Measurements from ENCODE around the gene SLC9C2. TPM values are rescaled to one million over a fixed set of nuclear protein-coding genes. Genes with fewer than 3 reads are reported as not detected.

Gene SLC9C2
- total RNA-seq, 1 donor from 2014 or later: not detected

GRCh38 chr1:173507205-173507846, 95.5 kb downstream of the SLC9C2 start:
- DNase-seq (ENCODE audit: extremely low spot score, unreplicated experiment): no peak
- Mint-ChIP-seq H3K27ac (ENCODE audit: unreplicated experiment) (peak overlapping the region; percentile 20), H3K4me1 (ENCODE audit: unreplicated experiment) (peaks cover 10% of the 10 kb centered on the region), H3K36me3 (ENCODE audit: unreplicated experiment) (no peaks in the 10 kb centered on the region), H3K27me3 (ENCODE audit: unreplicated experiment) (peaks cover 9% of the 10 kb centered on the region), H3K9me3 (ENCODE audit: unreplicated experiment) (no peaks in the 10 kb centered on the region), H3K4me3 (ENCODE audit: unreplicated experiment) (no peak overlapping the region)
- TF ChIP-seq CTCF (IDR thresholded peaks at IDR 0.05): no peak

- Mint-ChIP-seq H3K27ac (ENCODE audit: unreplicated experiment) (no peak overlapping the region), H3K36me3 (ENCODE audit: unreplicated experiment) (no peaks in the 10 kb centered on the region), H3K27me3 (ENCODE audit: unreplicated experiment) (peaks cover 4% of the 10 kb centered on the region), H3K9me3 (ENCODE audit: unreplicated experiment) (no peaks in the 10 kb centered on the region), H3K4me3 (ENCODE audit: unreplicated experiment) (no peak overlapping the region), H3K4me1 (ENCODE audit: unreplicated experiment) (peaks cover 10% of the 10 kb centered on the region)
- no peak for DNase-seq (ENCODE audit: extremely low spot score, unreplicated experiment)
- no peak for TF ChIP-seq CTCF (IDR thresholded peaks at IDR 0.05)
These were observed 96.4 kb downstream of the SLC9C2 start for GRCh38 chr1:173506437-173506836.

GRCh38 chr1:173505391-173505790, 97.5 kb downstream of the SLC9C2 start:
- H3K4me3 Mint-ChIP-seq (ENCODE audit: unreplicated experiment): no peak overlapping the region
- peaks cover 2% of the 10 kb centered on the region for H3K27me3 Mint-ChIP-seq (ENCODE audit: unreplicated experiment)
- H3K9me3 Mint-ChIP-seq (ENCODE audit: unreplicated experiment): no peaks in the 10 kb centered on the region
- DNase-seq (ENCODE audit: extremely low spot score, unreplicated experiment): no peak
- no peaks in the 10 kb centered on the region for H3K36me3 Mint-ChIP-seq (ENCODE audit: unreplicated experiment)
- no peak overlapping the region for H3K27ac Mint-ChIP-seq (ENCODE audit: unreplicated experiment)
- H3K4me1 Mint-ChIP-seq (ENCODE audit: unreplicated experiment): peaks cover 10% of the 10 kb centered on the region
- no peak for TF ChIP-seq CTCF (IDR thresholded peaks at IDR 0.05)

- H3K9me3 Mint-ChIP-seq (ENCODE audit: unreplicated experiment): no peaks in the 10 kb centered on the region
- no peak overlapping the region for H3K4me3 Mint-ChIP-seq (ENCODE audit: unreplicated experiment)
- H3K36me3 Mint-ChIP-seq (ENCODE audit: unreplicated experiment): no peaks in the 10 kb centered on the region
- H3K4me1 Mint-ChIP-seq (ENCODE audit: unreplicated experiment): peaks cover 10% of the 10 kb centered on the region
- H3K27me3 Mint-ChIP-seq (ENCODE audit: unreplicated experiment): peaks cover 2% of the 10 kb centered on the region
- no peak overlapping the region for H3K27ac Mint-ChIP-seq (ENCODE audit: unreplicated experiment)
- no peak for TF ChIP-seq CTCF (IDR thresholded peaks at IDR 0.05)
- DNase-seq (ENCODE audit: extremely low spot score, unreplicated experiment): no peak
These were observed 98.6 kb downstream of the SLC9C2 start for GRCh38 chr1:173504268-173504667.

- no peaks in the 10 kb centered on the region for H3K9me3 Mint-ChIP-seq (ENCODE audit: unreplicated experiment)
- DNase-seq (ENCODE audit: extremely low spot score, unreplicated experiment): no peak
- no peak overlapping the region for H3K4me3 Mint-ChIP-seq (ENCODE audit: unreplicated experiment)
- H3K27ac Mint-ChIP-seq (ENCODE audit: unreplicated experiment): no peak overlapping the region
- peaks cover 2% of the 10 kb centered on the region for H3K27me3 Mint-ChIP-seq (ENCODE audit: unreplicated experiment)
- H3K36me3 Mint-ChIP-seq (ENCODE audit: unreplicated experiment): no peaks in the 10 kb centered on the region
- peaks cover 10% of the 10 kb centered on the region for H3K4me1 Mint-ChIP-seq (ENCODE audit: unreplicated experiment)
- no peak for TF ChIP-seq CTCF (IDR thresholded peaks at IDR 0.05)
These were observed 99.5 kb downstream of the SLC9C2 start for GRCh38 chr1:173503391-173503790.
